GM23248 (cell line): ENCODE data around the gene PDE4B.

Experiments used
- EZH2 ChIP-seq: fragments of 200-600 bp; sonication (generic); IDR thresholded peaks from 2 replicates; pipeline ENCODE4 v1.6.1; 2018; ENCODE audit warnings: antibody characterized with exemption, mild to moderate bottlenecking; ENCODE audit not compliant: insufficient read depth, poor library complexity, severe bottlenecking
- EZH2phosphoT487 ChIP-seq: fragments of 200-600 bp; sonication (generic); IDR thresholded peaks from 2 replicates; pipeline ENCODE4 v1.6.1; 2018; ENCODE audit warnings: antibody characterized with exemption, moderate library complexity, mild to moderate bottlenecking, low read depth; ENCODE audit not compliant: insufficient read depth

- no peak for TF ChIP-seq EZH2
- TF ChIP-seq EZH2phosphoT487, result no peak
These were observed 601.0 kb downstream of the PDE4B start for GRCh38 chr1:66393586-66394287.
